Type B pancreatic cell (in vitro differentiated cells): Measurements from ENCODE around the gene TMED9. TPM values are rescaled to one million over a fixed set of nuclear protein-coding genes. Genes with fewer than 3 reads are reported as not detected.

Experiments used
- DNase-seq: peaks from one replicate; pipeline ENCODE4 v3.0.0; 2021; ENCODE audit warnings: mixed read lengths; ENCODE audit not compliant: unreplicated experiment; ENCODE audit errors: extremely low spot score
- H3K27ac Mint-ChIP-seq: 2 replicates; pipeline ENCODE4 v1.8.0; 2021; ENCODE audit warnings: mild to moderate bottlenecking, mixed read lengths
- H3K27me3 Mint-ChIP-seq: 2 replicates; pipeline ENCODE4 v1.8.0; 2021; ENCODE audit warnings: mixed read lengths
- H3K36me3 Mint-ChIP-seq: 2 replicates; pipeline ENCODE4 v1.8.0; 2021; ENCODE audit warnings: mixed read lengths
- H3K4me1 Mint-ChIP-seq: one replicate; pipeline ENCODE4 v1.8.0; 2021; ENCODE audit warnings: mixed read lengths; ENCODE audit not compliant: unreplicated experiment
- H3K4me3 Mint-ChIP-seq: 2 replicates; pipeline ENCODE4 v1.8.0; 2021; ENCODE audit warnings: mild to moderate bottlenecking, mixed read lengths
- H3K9me3 Mint-ChIP-seq: 2 replicates; pipeline ENCODE4 v1.8.0; 2021; ENCODE audit warnings: mixed read lengths
- CTCF ChIP-seq: fragments of 200-600 bp; sonication (generic); conservative IDR thresholded peaks from 2 replicates; pipeline ENCODE4 v1.5.0; 2021; ENCODE audit warnings: antibody characterized with exemption, mild to moderate bottlenecking
- total RNA-seq: library from RNA; stranded (reverse); gene quantifications from 2 replicates; pipeline ENCODE4 v1.2.1, GENCODE V29; 2021; ENCODE audit warnings: low replicate concordance

The TMED9 gene
- total RNA-seq, 1 donor from 2014 or later = 161 TPM

- Mint-ChIP-seq H3K27me3 (peaks cover 43% of the 10 kb centered on the region), H3K4me3 (no peak overlapping the region), H3K27ac (peak overlapping the region; percentile 32), H3K36me3 (peaks cover 7% of the 10 kb centered on the region), H3K4me1 (no peaks in the 10 kb centered on the region), H3K9me3 (no peaks in the 10 kb centered on the region)
- TF ChIP-seq CTCF = no peak
- DNase-seq = no peak
These were observed 1.6 kb upstream of the TMED9 start for GRCh38 chr5:177590406-177590805.

- TF ChIP-seq CTCF = no peak
- peak overlapping the region; percentile 89 for H3K27ac Mint-ChIP-seq
- DNase-seq = no peak
These were observed 353 bp upstream of the TMED9 start for GRCh38 chr5:177591690-177592009.

GRCh38 chr5:177592905-177593304 is 902 bp downstream of the TMED9 start:
- peaks cover 28% of the 10 kb centered on the region for H3K27me3 Mint-ChIP-seq
- peak overlapping the region; percentile 95 for H3K4me3 Mint-ChIP-seq
- no peak for TF ChIP-seq CTCF
- peak overlapping the region; percentile 89 for H3K27ac Mint-ChIP-seq
- peaks cover 15% of the 10 kb centered on the region for H3K36me3 Mint-ChIP-seq
- H3K4me1 Mint-ChIP-seq = no peaks in the 10 kb centered on the region
- no peak for DNase-seq
- no peaks in the 10 kb centered on the region for H3K9me3 Mint-ChIP-seq

More at GRCh38 chr5:177591690-177592009, 353 bp upstream of the TMED9 start:
- H3K9me3 Mint-ChIP-seq = no peaks in the 10 kb centered on the region
- peaks cover 15% of the 10 kb centered on the region for H3K36me3 Mint-ChIP-seq
- H3K4me3 Mint-ChIP-seq = peak overlapping the region; percentile 95
- H3K27me3 Mint-ChIP-seq = peaks cover 33% of the 10 kb centered on the region
- no peaks in the 10 kb centered on the region for H3K4me1 Mint-ChIP-seq

DNA sequence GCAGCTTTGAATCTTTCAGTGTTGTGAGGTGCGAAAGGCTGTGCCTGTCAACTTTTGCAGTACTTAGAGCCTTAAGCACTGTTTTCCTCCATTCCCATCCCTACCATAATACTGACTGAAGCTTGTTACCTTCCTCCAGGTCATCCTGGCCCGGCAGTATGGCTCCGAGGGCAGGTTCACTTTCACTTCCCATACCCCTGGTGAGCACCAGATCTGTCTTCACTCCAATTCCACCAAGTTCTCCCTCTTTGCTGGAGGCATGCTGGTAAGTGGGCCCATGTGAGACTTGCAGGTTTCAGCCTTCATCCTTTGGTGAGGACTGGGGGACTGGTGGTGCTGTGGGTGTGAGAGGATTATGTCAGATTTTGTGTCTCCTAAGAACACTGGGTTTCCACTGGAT is 1.5 kb downstream of the TMED9 start:
- TF ChIP-seq CTCF = no peak
- H3K27ac Mint-ChIP-seq = peak overlapping the region; percentile 89
- H3K9me3 Mint-ChIP-seq = no peaks in the 10 kb centered on the region
- H3K4me3 Mint-ChIP-seq = peak overlapping the region; percentile 95
- no peaks in the 10 kb centered on the region for H3K4me1 Mint-ChIP-seq
- no peak for DNase-seq
- peaks cover 15% of the 10 kb centered on the region for H3K36me3 Mint-ChIP-seq
- peaks cover 22% of the 10 kb centered on the region for H3K27me3 Mint-ChIP-seq

- no peak for TF ChIP-seq CTCF
- Mint-ChIP-seq H3K9me3 (no peaks in the 10 kb centered on the region), H3K27me3 (peaks cover 16% of the 10 kb centered on the region), H3K36me3 (peaks cover 15% of the 10 kb centered on the region), H3K4me1 (no peaks in the 10 kb centered on the region), H3K4me3 (peak overlapping the region; percentile 95), H3K27ac (peak overlapping the region; percentile 23)
- DNase-seq = no peak
These were observed 2.1 kb downstream of the TMED9 start for GRCh38 chr5:177594071-177594470.

- peak overlapping the region; percentile 39 for H3K4me3 Mint-ChIP-seq
- peaks cover 15% of the 10 kb centered on the region for H3K36me3 Mint-ChIP-seq
- H3K27ac Mint-ChIP-seq = no peak overlapping the region
- TF ChIP-seq CTCF = no peak
- no peaks in the 10 kb centered on the region for H3K9me3 Mint-ChIP-seq
- no peaks in the 10 kb centered on the region for H3K4me1 Mint-ChIP-seq
- peaks cover 10% of the 10 kb centered on the region for H3K27me3 Mint-ChIP-seq
- DNase-seq = no peak
These were observed 3.1 kb downstream of the TMED9 start for GRCh38 chr5:177595026-177595585.
